Hepatocyte (in vitro differentiated cells): ENCODE data around the gene PHF2. TPM values are rescaled to one million over a fixed set of nuclear protein-coding genes. Genes with fewer than 3 reads are reported as not detected.
A peak's percentile ranks its signal among the peaks of the same experiment; 100 is the strongest.

Experiments used
- DNase-seq: peaks from one replicate; pipeline ENCODE4 v3.0.0-alpha.2; 2016; ENCODE audit warnings: low spot score
- H2AFZ ChIP-seq: fragments of 200-600 bp; sonication (generic); 2 replicates; pipeline ENCODE4 v1.6.0; 2016; ENCODE audit warnings: antibody characterized with exemption, mild to moderate bottlenecking
- H3K27ac ChIP-seq: fragments of 200-600 bp; sonication (generic); 2 replicates; pipeline ENCODE4 v1.5.1; 2016; ENCODE audit warnings: mild to moderate bottlenecking
- H3K27me3 ChIP-seq: fragments of 200-600 bp; sonication (generic); 2 replicates; pipeline ENCODE4 v1.6.1; 2016
- H3K36me3 ChIP-seq: fragments of 200-600 bp; sonication (generic); replicated peaks from 2 replicates; pipeline ENCODE4 v1.5.1; 2016; ENCODE audit warnings: low read depth; ENCODE audit not compliant: insufficient read depth
- H3K4me1 ChIP-seq: fragments of 200-600 bp; sonication (generic); 2 replicates; pipeline ENCODE4 v1.5.1; 2016; ENCODE audit warnings: mild to moderate bottlenecking, moderate library complexity; ENCODE audit not compliant: insufficient read depth
- H3K4me2 ChIP-seq: fragments of 200-600 bp; sonication (generic); 2 replicates; pipeline ENCODE4 v1.6.0; 2016
- H3K4me3 ChIP-seq: fragments of 200-600 bp; sonication (generic); 2 replicates; pipeline ENCODE4 v1.5.1; 2016; ENCODE audit warnings: mild to moderate bottlenecking
- H3K79me2 ChIP-seq: fragments of 200-600 bp; sonication (generic); 2 replicates; pipeline ENCODE4 v1.6.0; 2017; ENCODE audit warnings: mild to moderate bottlenecking
- H3K9me2 ChIP-seq: fragments of 200-600 bp; sonication (generic); replicated peaks from 2 replicates; pipeline ENCODE4 v1.6.0; 2017; ENCODE audit warnings: mild to moderate bottlenecking; ENCODE audit not compliant: insufficient read depth
- H3K9me3 ChIP-seq: fragments of 200-600 bp; sonication (generic); 2 replicates; pipeline ENCODE4 v1.5.1; 2016; ENCODE audit warnings: low read depth, mild to moderate bottlenecking
- H4K20me1 ChIP-seq: fragments of 200-600 bp; sonication (generic); 2 replicates; pipeline ENCODE4 v1.6.0; 2016; ENCODE audit warnings: mild to moderate bottlenecking; ENCODE audit not compliant: insufficient read depth, poor library complexity, severe bottlenecking
- CTCF ChIP-seq: fragments of 200-600 bp; sonication (generic); IDR thresholded peaks from 2 replicates; pipeline ENCODE4 v1.5.1; 2016; ENCODE audit warnings: antibody characterized with exemption, mild to moderate bottlenecking; ENCODE audit not compliant: poor library complexity
- EZH2 ChIP-seq: fragments of 200-600 bp; sonication (generic); IDR thresholded peaks from 2 replicates; pipeline ENCODE4 v1.6.1; 2016; ENCODE audit warnings: antibody characterized with exemption, mild to moderate bottlenecking, borderline replicate concordance
- EZH2phosphoT487 ChIP-seq: fragments of 200-600 bp; sonication (generic); IDR thresholded peaks from one replicate; pipeline ENCODE4 v1.6.1; 2018; ENCODE audit warnings: antibody characterized with exemption, mild to moderate bottlenecking, low read depth, moderate library complexity; ENCODE audit not compliant: unreplicated experiment, severe bottlenecking
- WGBS: methylation state at CpG from one replicate; pipeline ENCODE4 v1.1.6; 2016; ENCODE audit warnings: low lambda C conversion rate; ENCODE audit errors: missing lambda C conversion rate; 5-methylcytosine and 5-hydroxymethylcytosine counted together
- polyA plus RNA-seq: library from polyadenylated mRNA; unstranded; fragments of >200 nt; fragmentation: Nextera tagmentation; extraction: Ambion mirVana; gene quantifications from 2 replicates; pipeline ENCODE4 v1.2.1, GENCODE V29; 2016
- total RNA-seq: library from RNA; depleted of rRNA; stranded (reverse); fragments of >200 nt; gene quantifications from 2 replicates; pipeline ENCODE4 v1.2.3, GENCODE V29; 2014

The PHF2 gene
- total and polyA plus RNA-seq, 2 experiments from 2014 or later: 10.5 to 19.8 TPM

GRCh38 chr9:93597871-93598646 is 21.7 kb downstream of the PHF2 start:
- peak overlapping the region; percentile 33 for H3K4me2 ChIP-seq
- 92% methylated on average over 15 of the region's 15 CpGs for WGBS
- TF ChIP-seq CTCF (no peak), EZH2phosphoT487 (no peak), EZH2 (no peak)
- H3K36me3 ChIP-seq: no peaks in the 10 kb centered on the region
- peaks cover 57% of the 10 kb centered on the region for H4K20me1 ChIP-seq
- peak overlapping the region; percentile 92 for H3K27ac ChIP-seq
- H3K4me1 ChIP-seq: peaks cover 47% of the 10 kb centered on the region
- H3K79me2 ChIP-seq: peaks cover 98% of the 10 kb centered on the region
- no peaks in the 10 kb centered on the region for H3K9me3 ChIP-seq
- H3K27me3 ChIP-seq: no peaks in the 10 kb centered on the region
- DNase-seq: peak; percentile 6
- no peaks in the 10 kb centered on the region for H3K9me2 ChIP-seq
- no peak overlapping the region for H2AFZ ChIP-seq
- no peak overlapping the region for H3K4me3 ChIP-seq

DNA sequence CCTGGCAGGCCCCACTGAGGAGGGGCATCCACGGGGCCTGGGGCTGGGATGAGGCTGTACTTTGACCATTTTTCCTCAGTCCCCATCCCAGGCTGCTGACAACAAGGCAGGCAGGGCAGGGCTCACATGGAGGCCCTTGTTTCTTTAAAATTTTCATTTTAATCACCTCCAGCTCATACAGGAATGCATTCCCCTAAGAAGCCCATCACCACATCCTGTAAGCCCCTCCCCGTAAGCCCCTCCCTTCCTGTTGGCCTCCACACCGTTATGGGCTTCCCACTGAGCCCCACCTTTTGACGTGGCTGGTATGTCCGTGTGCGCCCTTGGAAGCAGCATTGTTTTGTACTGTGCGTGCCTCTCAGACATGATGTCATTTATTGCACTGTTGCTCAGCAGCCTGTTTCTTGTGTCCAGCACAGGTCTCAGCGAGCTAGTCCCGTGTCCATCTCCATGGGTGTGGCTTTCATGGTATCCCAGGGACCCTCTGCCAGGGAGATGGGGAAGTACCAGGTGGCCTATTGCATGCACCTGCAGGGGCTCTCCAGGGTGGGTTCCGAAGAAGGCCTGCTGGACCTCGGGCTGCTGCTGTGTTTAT is 22.4 kb downstream of the PHF2 start:
- WGBS: 71% methylated on average over 11 of the region's 11 CpGs
- Histone ChIP-seq H2AFZ (no peak overlapping the region), H3K4me3 (no peak overlapping the region), H3K4me2 (peak overlapping the region; percentile 33), H3K4me1 (peaks cover 40% of the 10 kb centered on the region), H3K36me3 (no peaks in the 10 kb centered on the region), H3K27me3 (no peaks in the 10 kb centered on the region), H4K20me1 (peaks cover 50% of the 10 kb centered on the region), H3K27ac (peak overlapping the region; percentile 92), H3K9me3 (no peaks in the 10 kb centered on the region), H3K9me2 (no peaks in the 10 kb centered on the region), H3K79me2 (peaks cover 98% of the 10 kb centered on the region)
- DNase-seq: peak; percentile 64
- TF ChIP-seq CTCF (no peak), EZH2 (no peak), EZH2phosphoT487 (no peak)

DNA sequence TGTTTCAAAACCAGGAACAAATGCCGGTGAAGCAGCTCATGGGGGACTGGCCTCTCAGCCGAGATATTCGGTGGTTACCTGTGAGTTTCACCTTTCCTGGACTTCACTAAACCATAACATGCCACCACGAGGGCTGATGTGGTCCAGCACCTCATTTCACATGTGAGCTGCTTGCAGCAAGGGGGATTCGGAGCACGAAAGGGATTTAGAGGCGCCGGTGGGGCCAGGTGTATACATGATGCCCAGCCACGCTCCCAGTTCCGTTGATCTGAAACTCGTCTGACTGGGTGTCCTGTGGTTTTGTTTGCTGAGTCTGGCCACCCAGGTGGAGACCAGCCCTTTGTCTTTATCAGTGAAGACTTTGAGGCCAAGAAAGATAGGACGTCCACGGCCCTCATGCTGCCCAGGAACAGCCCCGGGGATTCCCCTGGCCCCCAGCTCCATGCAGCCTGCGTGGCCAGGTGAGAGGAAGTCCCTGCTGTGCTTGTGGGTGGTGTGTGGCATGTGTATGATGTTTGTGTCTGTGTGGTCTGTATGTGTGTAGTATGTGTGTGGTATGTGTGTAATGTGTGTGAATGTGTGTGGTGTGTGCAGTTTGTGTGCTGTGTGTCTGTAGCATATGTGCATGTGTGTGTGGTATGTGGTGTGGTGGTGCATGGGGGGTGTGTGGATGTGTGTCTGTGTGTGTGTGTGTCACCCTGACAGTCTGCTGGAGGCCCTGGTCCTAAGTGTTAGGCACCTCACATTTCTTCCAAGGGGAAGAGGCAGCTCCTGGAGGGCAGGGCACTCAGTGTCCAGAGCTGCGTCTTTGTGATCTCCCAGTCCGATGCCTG is 23.4 kb downstream of the PHF2 start:
- Histone ChIP-seq H3K27me3 (no peaks in the 10 kb centered on the region), H4K20me1 (peaks cover 41% of the 10 kb centered on the region), H3K9me3 (no peaks in the 10 kb centered on the region), H3K4me3 (no peak overlapping the region), H3K4me1 (peaks cover 31% of the 10 kb centered on the region), H3K4me2 (no peak overlapping the region), H2AFZ (no peak overlapping the region), H3K79me2 (peaks cover 98% of the 10 kb centered on the region), H3K27ac (peak overlapping the region; percentile 92), H3K9me2 (no peaks in the 10 kb centered on the region), H3K36me3 (no peaks in the 10 kb centered on the region)
- WGBS: 61% methylated on average over 17 of the region's 17 CpGs
- DNase-seq: peak; percentile 31
- TF ChIP-seq EZH2 (no peak), CTCF (no peak), EZH2phosphoT487 (no peak)
